Rectal smooth muscle tissue (tissue), 1 donor: ENCODE results near the gene ASB1.

ENCODE experiments used
- H3K27ac ChIP-seq: one replicate; pipeline ENCODE4 v1.7.0; 2013; ENCODE audit warnings: low read depth, low read length, inconsistent platforms
- H3K27me3 ChIP-seq: one replicate; pipeline ENCODE4 v1.7.0; 2013; ENCODE audit warnings: low read length; ENCODE audit not compliant: control insufficient read depth, insufficient read depth
- H3K36me3 ChIP-seq: one replicate; pipeline ENCODE4 v1.7.0; 2013; ENCODE audit warnings: low read length; ENCODE audit not compliant: control insufficient read depth, insufficient read depth
- H3K4me1 ChIP-seq: one replicate; pipeline ENCODE4 v1.7.0; 2013; ENCODE audit warnings: low read length; ENCODE audit not compliant: control insufficient read depth, insufficient read depth
- H3K4me3 ChIP-seq: one replicate; pipeline ENCODE4 v1.7.0; 2013; ENCODE audit warnings: low read length
- H3K9ac ChIP-seq: one replicate; pipeline ENCODE4 v1.7.0; 2013; ENCODE audit warnings: low read length

Gene ASB1

GRCh38 chr2:238421695-238422035, 5.1 kb upstream of the ASB1 start:
- Histone ChIP-seq H3K4me1 (no peaks in the 10 kb centered on the region), H3K9ac (no peak overlapping the region), H3K4me3 (no peak overlapping the region), H3K36me3 (no peaks in the 10 kb centered on the region), H3K27ac (no peak overlapping the region), H3K27me3 (no peaks in the 10 kb centered on the region)

DNA sequence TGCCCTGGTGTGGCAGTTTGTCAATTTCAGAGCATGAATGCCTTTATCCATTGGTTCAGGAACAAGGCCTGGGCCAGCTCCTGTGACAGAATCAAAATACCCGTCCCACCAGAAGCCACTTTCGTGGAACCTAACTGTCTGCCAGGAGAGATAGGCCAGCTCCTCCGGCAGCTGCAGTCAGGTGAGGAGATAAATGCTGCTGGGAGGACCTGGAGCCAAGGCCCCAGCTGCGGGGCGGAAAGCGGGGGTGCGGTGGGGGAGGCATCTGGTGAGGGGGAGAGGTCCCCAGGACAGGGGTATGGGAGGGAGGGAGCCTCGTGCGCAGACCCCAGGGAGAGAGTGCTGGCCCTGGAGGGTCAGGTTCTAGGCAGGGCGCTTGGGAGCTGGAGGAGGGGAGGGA, 4.4 kb upstream of the ASB1 start:
- Histone ChIP-seq H3K27me3 (no peaks in the 10 kb centered on the region), H3K9ac (no peak overlapping the region), H3K4me1 (no peaks in the 10 kb centered on the region), H3K27ac (no peak overlapping the region), H3K4me3 (no peak overlapping the region), H3K36me3 (no peaks in the 10 kb centered on the region)

GRCh38 chr2:238422940-238423339, 3.8 kb upstream of the ASB1 start:
- no peak overlapping the region for H3K27ac ChIP-seq
- peaks cover 6% of the 10 kb centered on the region for H3K4me1 ChIP-seq
- H3K4me3 ChIP-seq: no peak overlapping the region
- no peak overlapping the region for H3K9ac ChIP-seq
- no peaks in the 10 kb centered on the region for H3K36me3 ChIP-seq
- H3K27me3 ChIP-seq: no peaks in the 10 kb centered on the region

GRCh38 chr2:238423561-238424312, 3.0 kb upstream of the ASB1 start:
- Histone ChIP-seq H3K27me3 (no peaks in the 10 kb centered on the region), H3K36me3 (no peaks in the 10 kb centered on the region), H3K9ac (no peak overlapping the region), H3K27ac (no peak overlapping the region), H3K4me3 (no peak overlapping the region), H3K4me1 (peaks cover 6% of the 10 kb centered on the region)

- Histone ChIP-seq H3K4me1 (peaks cover 6% of the 10 kb centered on the region), H3K9ac (no peak overlapping the region), H3K4me3 (no peak overlapping the region), H3K27ac (no peak overlapping the region), H3K27me3 (no peaks in the 10 kb centered on the region), H3K36me3 (no peaks in the 10 kb centered on the region)
These were observed 2.4 kb upstream of the ASB1 start for GRCh38 chr2:238424313-238424700.

DNA sequence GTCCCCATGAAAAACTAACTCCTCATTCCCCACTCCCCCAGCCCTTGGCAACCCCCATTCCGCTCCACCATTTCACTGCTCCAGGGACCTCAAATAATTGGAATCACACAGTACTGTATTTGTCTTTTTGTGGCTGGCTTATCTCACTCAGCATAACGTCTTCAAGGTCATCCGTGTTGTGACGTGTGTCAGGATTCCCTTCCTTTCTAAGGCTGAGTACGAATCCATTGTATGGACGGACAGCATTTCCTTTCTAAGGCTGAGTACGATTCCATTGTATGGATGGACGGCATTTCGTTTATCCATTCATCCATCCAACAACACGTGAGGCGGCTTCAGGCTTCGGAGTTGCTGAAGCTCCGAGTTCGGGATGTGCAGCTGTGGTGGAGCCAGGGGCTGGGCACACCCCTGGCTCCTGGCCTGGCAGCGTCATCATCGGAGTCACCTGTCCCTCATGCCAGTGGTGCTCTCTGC, 1.2 kb upstream of the ASB1 start:
- Histone ChIP-seq H3K9ac (no peak overlapping the region), H3K4me1 (peaks cover 6% of the 10 kb centered on the region), H3K27me3 (no peaks in the 10 kb centered on the region), H3K27ac (no peak overlapping the region), H3K36me3 (no peaks in the 10 kb centered on the region), H3K4me3 (peak overlapping the region; percentile 71)

DNA sequence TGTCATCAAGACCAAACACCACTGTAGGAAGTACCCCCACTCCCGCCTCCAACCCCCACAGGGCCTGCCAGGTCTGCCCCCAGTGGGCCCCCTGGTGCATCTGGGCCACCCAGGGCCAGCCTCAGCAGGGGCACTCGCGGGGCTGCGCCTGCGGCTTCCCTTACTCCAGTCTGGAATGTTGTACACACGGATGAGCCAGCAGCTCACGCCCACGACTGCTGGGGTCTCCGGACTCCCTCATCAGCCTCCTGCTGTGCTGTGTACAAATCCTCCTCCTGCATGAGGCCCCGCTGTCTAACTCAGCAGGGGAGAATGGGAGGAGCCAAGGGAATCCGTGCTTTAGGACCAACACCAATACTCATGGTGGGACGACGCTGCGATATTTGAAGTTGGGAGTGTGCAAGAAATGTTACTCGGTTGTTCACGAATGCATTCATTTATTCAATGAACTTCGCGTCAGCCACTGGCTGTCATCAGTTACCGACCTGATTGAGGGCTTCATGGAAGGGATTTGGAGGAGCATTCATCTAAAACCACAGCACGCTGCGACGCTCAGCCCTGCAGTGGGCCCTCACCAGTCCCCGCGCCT, 654 bp upstream of the ASB1 start:
- H3K27ac ChIP-seq: peak overlapping the region; percentile 90
- H3K4me3 ChIP-seq: peak overlapping the region; percentile 71
- no peaks in the 10 kb centered on the region for H3K27me3 ChIP-seq
- peaks cover 6% of the 10 kb centered on the region for H3K4me1 ChIP-seq
- peak overlapping the region; percentile 49 for H3K9ac ChIP-seq
- no peaks in the 10 kb centered on the region for H3K36me3 ChIP-seq

GRCh38 chr2:238427435-238428162, 872 bp downstream of the ASB1 start:
- peak overlapping the region; percentile 90 for H3K27ac ChIP-seq
- peak overlapping the region; percentile 75 for H3K9ac ChIP-seq
- peaks cover 6% of the 10 kb centered on the region for H3K4me1 ChIP-seq
- peak overlapping the region; percentile 71 for H3K4me3 ChIP-seq
- H3K27me3 ChIP-seq: no peaks in the 10 kb centered on the region
- no peaks in the 10 kb centered on the region for H3K36me3 ChIP-seq

- Histone ChIP-seq H3K27ac (no peak overlapping the region), H3K9ac (no peak overlapping the region), H3K36me3 (peaks cover 7% of the 10 kb centered on the region), H3K4me1 (peaks cover 6% of the 10 kb centered on the region), H3K4me3 (no peak overlapping the region), H3K27me3 (no peaks in the 10 kb centered on the region)
These were observed 2.1 kb downstream of the ASB1 start for GRCh38 chr2:238428866-238429265.

DNA sequence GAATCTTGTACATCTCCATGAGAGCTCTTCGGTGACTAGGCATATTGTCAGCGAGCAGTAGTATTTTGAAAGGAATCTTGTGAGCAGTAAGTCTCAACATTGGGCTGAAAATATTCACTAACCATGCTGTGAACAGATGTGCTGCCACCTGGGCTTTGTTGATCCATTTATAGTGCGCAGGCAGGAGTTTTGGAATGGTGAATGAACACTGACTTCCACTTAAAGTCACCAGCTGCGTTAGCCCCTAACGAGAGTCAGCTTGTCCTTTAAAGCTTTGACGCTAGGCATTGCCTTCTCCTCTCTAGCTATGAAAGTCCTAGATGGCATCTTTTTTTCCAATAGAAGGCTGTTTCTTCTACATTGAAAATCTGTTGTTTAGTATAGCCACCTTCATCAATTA, 4.1 kb downstream of the ASB1 start:
- Histone ChIP-seq H3K4me3 (no peak overlapping the region), H3K4me1 (peaks cover 6% of the 10 kb centered on the region), H3K27me3 (no peaks in the 10 kb centered on the region), H3K36me3 (peaks cover 22% of the 10 kb centered on the region), H3K27ac (no peak overlapping the region), H3K9ac (no peak overlapping the region)

DNA sequence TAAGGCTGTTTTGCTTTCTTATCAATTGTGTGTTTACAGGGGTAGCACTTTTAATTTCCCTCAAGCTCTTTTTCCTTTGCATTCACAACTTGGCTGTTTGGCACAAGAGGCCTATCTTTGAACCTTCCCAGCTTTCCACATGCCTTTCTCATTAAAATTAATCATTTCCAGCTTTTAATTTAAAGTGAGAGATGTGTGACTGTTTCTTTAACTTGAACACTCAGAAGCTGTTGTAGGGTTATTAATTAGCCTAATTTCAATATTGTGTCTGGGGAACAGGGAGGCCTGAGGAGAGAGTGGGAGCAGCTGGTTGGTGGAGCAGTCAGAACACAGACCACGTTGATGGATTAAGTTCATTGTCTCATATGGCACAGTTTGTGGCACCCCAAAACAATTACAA, 4.7 kb downstream of the ASB1 start:
- no peak overlapping the region for H3K9ac ChIP-seq
- H3K4me1 ChIP-seq: peaks cover 6% of the 10 kb centered on the region
- peaks cover 24% of the 10 kb centered on the region for H3K36me3 ChIP-seq
- no peak overlapping the region for H3K27ac ChIP-seq
- no peaks in the 10 kb centered on the region for H3K27me3 ChIP-seq
- no peak overlapping the region for H3K4me3 ChIP-seq

- no peaks in the 10 kb centered on the region for H3K4me1 ChIP-seq
- H3K27ac ChIP-seq: no peak overlapping the region
- peaks cover 30% of the 10 kb centered on the region for H3K36me3 ChIP-seq
- no peak overlapping the region for H3K9ac ChIP-seq
- no peak overlapping the region for H3K4me3 ChIP-seq
- no peaks in the 10 kb centered on the region for H3K27me3 ChIP-seq
These were observed 6.7 kb downstream of the ASB1 start for GRCh38 chr2:238433300-238433915.
